NCI-H187 (cell line): ENCODE measurements around the gene SH2B3.

Source experiments
- DNase-seq, 2 experiments: peaks; one replicate each; lab custom pipeline; 2025; lab: John Stamatoyannopoulos, UW

Gene SH2B3

DNA sequence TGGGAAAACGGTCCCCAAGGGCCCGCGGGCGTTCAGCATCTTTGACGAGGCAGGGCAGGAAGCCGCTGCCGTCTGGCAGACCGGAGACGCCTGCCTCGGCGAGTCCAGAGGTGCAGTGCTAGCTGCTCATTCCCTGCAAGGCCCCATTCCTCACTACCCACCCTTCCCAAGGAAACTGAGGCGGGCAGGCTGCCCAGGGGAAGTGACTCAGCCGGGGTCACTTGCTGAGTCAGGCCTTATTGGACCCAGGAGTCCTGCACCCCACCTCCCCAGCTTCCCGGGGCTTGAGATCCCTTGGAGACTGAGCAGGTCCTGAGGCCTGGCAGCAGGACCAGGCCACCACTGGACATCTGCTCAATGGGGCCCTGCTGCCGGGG, 3.7 kb downstream of the SH2B3 start:
- no peak for DNase-seq

DNA sequence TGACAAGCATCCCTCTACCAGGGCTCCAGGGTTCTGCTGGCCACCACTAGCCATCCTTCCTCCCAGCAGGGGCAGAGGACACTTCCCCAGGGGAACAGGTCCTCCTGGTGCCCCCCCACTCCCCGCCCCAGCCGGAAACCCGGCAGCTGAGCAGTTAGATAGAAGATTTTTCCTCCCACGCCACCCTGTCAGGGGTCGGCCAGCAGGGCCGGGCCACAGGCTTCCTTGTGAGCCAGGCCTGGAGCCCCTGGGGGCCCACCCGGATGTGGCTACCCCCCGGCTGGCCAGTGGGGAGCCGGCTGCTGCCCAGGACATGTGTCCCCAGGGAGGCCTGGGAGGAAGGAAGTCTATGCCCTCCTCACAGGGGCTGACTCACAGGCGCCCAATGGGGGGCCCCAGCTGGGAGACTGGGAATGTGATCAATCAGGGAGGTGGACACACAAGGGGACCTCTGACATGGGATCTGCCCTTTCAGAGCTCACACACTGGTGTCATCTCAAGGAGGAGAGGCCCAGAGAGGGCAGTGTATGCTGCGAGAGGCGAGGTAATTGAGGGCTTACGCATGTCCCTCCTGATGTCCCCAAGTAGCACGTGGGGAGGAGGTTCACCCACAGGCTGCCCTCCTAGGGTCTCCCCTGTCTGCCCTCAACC, 4.2 kb downstream of the SH2B3 start:
- DNase-seq, result no peak

GRCh38 chr12:111410431-111411184, 4.9 kb downstream of the SH2B3 start:
- no peak for DNase-seq

DNA sequence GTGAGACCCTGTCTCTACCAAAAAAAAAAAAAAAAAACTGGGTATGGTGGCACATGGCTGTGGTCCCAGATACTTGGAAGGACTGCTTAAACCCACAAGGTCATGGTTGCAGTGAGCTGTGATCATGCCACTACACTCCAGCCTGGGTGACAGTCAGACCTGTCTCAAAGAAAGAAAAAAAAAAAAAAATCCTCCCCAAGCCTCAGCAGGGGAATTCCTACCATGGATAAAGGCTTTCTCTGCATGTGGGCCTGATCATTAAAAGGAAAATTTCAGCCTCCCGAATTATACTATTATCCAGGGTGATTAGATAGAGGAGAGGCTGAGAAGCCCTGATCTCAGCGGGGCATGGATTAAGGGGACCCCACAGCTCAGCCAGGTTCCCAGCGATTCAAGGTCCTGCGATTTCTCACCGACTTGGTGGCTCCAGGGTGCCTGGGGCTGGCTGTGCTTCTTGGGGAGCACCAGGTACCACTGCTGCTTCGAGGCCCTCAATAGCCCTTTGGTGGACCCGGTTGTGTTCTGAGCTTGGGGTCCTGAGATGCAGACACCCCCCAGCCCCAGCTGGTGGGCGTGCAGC, 5.6 kb downstream of the SH2B3 start:
- DNase-seq, result no peak

DNA sequence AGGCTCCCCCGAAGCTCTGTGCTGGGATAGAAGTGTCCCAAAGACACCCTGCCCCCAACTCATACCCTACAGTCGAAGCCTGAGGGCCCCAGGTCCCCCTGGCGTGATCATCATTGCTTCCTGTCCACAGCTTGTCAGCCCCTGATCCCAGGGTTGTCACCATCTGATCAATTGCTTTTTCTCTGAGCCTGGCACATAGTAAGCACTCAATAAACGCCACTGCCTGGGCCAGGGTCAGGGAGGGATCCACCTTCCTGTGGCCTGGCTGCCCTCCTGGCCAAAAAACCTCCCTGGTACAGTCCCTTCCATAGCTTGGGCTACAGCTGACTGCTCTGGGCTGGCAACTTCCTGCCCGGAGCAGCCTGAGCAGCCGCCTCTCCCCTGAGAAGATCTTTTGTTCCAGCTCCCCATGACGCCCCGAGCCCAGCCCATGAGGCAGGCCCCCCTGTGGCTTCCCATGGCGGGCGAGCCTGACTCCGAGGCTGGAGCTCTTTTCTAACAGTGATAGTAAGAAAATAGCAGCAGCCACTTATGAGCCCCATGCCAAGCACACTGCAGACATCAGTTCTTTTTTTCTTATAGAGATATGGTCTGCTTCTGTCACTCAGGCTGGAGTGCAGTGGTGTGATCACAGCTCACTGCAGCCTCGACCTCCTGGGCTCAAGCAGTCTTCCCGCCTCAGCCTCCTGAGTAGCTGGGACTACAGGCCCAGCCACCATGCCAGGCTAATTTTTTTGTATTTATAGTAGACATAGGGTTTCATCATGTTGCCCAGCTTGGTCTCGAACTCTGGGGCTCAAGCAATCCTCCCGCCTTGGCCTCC, 6.5 kb downstream of the SH2B3 start:
- no peak for DNase-seq

DNA sequence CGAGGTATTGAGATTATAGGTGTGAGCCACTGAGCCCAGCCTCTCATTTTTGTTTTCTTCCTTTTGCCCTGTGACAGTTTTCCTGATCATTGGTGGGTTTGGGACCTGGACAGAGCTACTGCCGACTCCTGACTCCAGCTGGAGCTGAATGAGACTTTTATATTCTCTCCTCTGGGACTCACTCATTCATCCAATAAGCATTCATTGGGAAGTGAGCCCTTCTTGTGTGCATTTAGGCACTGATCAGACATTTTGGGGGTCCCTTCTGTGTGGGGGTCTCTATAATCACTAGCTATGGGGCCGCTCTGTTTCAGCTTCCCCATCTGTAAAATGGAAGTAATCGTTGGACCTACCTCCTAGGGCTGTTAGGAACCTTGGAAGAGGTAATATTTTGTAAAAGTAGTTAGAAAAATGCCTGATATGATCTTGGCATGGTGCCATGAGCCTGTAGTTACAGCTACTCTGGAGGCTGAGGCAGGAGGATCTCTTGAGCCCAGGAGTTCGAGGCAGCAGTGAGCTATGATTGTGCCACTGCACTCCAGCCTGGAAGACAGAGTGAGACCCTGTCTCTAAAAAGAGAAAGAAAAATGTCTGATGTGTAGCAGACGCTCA, 7.2 kb downstream of the SH2B3 start:
- no peak for DNase-seq

DNA sequence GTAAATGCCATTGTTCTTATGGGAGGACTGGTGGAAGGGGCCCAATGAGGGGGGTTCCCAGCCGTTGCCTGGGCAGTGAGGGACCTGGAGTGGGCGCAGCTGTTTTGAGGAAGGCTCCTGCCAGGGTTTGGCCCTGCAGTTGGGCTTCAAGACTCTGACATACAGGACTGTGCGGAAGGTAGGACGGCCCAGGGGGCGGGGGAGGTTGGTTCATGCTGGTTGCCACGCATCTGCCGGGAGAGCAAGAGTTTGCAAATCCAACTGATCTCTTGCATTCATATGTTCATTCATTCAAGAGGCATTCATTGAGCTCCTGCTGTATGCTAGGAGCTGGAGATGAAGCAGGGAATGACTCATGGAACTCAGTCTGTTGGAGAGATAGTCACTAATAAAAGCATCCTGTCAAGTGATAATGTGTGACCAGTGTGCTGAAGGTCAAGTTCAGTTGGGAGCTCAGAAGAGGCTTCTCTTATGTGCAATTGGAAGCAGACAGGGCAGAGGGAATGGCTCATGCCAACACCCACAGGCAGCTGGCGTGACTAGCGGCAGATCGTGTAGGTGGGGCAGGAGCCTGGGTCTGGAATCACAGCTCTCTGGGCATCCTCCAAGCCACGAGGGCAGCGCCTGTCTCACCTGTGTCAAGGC, 7.8 kb downstream of the SH2B3 start:
- DNase-seq, result no peak

DNA sequence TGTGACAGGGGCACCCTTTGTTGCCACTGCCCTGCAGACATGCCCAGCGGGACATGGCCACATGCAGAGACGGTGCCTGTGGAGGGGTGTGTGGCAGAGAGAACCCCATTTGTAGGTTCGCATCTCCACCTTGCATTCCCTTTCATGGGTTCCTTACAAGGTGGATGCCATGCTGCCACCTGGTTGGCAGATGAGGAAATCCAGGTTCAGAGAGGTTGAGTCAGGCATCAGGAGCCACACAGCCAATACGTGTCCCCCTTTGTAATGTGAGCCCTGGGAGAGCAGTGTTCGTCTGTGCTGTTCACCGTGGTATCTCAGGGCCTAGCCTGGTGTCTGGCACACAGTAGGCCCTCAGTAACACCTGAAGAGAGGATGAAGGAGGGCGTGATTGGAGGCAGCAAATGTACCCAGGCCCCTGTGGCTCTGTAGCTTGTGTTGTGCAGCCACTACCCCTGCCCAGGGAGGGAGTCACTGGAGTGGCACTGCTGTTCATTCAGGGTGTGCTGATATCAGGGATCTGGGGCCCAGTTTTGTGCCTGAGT, 9.1 kb downstream of the SH2B3 start:
- DNase-seq, result no peak

- no peak for DNase-seq
Measured at GRCh38 chr12:111417290-111417689, 11.6 kb downstream of the SH2B3 start.

- no peak for DNase-seq
Measured at GRCh38 chr12:111417784-111418593, 12.3 kb downstream of the SH2B3 start.

DNA sequence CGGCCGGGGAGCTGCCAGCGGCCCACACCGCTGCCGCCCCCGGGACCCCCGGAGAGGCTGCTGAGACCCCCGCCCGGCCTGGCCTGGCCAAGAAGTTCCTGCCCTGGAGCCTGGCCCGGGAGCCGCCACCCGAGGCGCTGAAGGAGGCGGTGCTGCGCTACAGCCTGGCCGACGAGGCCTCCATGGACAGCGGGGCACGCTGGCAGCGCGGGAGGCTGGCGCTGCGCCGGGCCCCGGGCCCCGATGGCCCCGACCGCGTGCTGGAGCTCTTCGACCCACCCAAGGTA, 12.8 kb downstream of the SH2B3 start:
- DNase-seq, result no peak

DNA sequence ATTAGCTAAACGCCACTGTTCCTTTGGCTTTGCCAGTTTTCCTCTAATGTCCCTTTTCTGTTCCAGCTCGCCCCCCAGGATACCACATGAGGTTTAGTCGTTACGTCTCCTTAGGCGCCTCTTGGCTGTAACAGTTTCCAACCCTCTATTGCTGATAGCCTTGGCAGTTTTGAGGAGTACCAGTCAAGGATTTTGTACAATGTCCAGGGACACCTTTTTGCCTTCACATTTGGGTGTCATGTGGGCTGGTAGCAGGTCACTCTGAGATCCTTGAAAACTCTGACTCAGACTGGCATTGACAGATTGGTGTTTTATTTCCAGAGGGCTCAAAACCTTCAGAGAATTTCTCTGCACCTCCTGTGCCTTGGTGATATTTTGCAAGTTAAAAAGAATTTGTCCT, 14.1 kb downstream of the SH2B3 start:
- DNase-seq, result no peak

GRCh38 chr12:111420494-111420893, 14.8 kb downstream of the SH2B3 start:
- DNase-seq, result no peak

DNA sequence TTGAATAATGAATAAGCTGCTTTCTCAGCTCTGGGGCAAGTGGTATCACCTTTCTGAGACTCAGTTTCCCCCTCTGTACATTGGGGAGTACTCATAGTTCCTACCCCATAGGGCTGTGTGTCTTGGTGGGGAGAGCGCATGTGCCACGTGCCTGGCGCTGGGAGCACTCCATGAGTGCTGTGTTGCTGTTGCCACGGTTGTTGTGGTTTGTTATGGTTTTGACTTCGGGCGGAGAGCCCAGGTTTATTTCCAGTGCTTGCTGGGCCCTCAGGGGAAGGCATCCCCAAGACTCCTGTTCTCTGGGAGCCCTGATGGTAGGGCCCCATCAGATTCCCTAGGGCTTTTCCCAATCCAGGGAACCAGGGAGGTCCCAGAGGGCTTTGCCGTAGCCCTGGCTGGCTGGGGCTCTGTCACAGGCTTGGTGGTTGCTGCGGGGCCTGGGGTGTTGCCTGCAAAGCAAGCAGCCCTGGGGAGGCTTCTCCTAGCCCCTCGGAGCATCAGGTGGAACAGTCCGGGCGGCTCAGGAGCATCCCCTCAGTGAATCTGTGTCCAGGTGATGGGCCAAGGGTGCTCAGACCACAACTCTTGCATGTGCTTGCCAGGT, 18.6 kb downstream of the SH2B3 start:
- no peak for DNase-seq

- no peak for DNase-seq
Measured at GRCh38 chr12:111424793-111425251, 19.1 kb downstream of the SH2B3 start.

- no peak for DNase-seq
Measured at GRCh38 chr12:111425655-111426054, 19.9 kb downstream of the SH2B3 start.

DNA sequence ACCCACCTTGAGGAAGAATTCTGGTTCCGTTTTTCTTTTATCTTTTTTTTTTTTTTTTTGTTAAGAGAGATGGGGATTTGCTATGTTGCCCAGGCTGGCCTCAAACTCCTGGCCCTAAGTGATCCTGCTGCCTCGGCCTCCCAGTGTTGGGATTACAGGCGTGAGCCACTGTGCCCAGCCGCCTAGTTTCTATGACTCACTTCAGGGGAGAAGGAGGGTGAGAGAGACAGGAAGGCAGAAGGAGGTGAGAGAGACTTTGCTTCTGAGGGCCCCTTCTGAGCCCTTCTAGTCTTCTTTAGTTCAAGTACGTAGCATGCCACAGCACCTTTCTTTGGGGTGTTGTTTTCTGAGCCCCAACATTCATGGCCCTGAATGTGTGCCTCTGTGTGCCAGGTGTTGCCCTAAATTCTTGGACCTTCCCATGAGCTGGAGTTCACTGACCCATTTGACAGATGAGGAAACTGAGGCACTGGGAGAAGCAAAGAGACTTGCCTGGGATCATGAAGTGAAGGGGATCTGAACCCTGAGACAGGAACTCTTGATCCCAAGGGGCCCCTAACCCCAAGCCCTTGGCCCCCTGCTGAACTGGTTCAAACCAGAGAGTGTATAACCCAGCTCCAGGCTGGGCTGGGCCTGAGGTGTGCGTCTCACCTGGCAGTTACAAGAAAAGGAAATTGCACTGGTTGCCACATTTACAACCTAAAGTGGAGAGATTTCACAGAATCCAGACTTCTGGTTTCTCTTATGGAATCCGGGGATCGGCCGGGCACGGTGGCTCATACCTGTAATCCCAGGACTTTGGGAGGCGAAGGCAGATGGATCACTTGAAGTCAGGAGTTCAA, 20.8 kb downstream of the SH2B3 start:
- no peak for DNase-seq

GRCh38 chr12:111427417-111428074, 21.8 kb downstream of the SH2B3 start:
- no peak for DNase-seq
